ENCODE measurements around the gene S100A6.
A peak's percentile ranks its signal among the peaks of the same experiment; 100 is the strongest.
"Not testable (repeated sequence)": the region's sequence is repeated elsewhere in the genome, so short reads cannot be mapped to it uniquely, and the experiment has no call there.

The S100A6 gene

DNA sequence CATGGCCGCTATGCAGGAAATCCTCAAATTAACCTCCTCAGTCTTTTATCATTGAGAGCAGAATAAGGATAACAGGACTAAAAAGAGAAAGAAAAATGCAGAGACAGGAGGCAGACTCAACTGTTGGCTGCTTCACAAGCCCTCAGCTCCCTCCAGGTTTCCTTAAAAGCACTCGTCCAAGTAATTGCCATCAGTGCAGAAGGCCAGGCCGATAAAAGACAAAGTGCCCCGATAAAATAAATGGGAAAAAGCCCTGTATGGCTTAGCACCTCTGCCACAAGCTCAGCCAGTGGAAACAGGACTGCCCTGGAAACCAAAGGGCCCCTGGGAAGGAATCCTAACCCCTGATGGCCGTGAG lies 8.1 kb downstream of the S100A6 start:
- H3K9ac ChIP-seq (ENCODE audit: insufficient read length, low read depth): no peak overlapping the region
- TF ChIP-seq SUZ12 (IDR thresholded peaks at IDR 0.05; ENCODE audit: extremely low read depth, insufficient read depth, insufficient read length) (no peak), ZNF274 (IDR thresholded peaks at IDR 0.05; ENCODE audit: low read depth, low read length) (no peak), YY1 (IDR thresholded peaks at IDR 0.05; ENCODE audit: insufficient read depth, insufficient read length) (no peak)
- H3K4me3 ChIP-seq (ENCODE audit: insufficient read length, low read depth): no peak overlapping the region
- DNase-seq (ENCODE audit: low read depth, low spot score): no peak
- H3K9me3 ChIP-seq (ENCODE audit: insufficient read depth, low read length): no peaks in the 10 kb centered on the region
- H3K36me3 ChIP-seq (ENCODE audit: insufficient read depth, insufficient read length, low read length): no peaks in the 10 kb centered on the region
- no peaks in the 10 kb centered on the region for H3K27me3 ChIP-seq (ENCODE audit: insufficient read depth, insufficient read length)
- peaks cover 9% of the 10 kb centered on the region for H3K4me1 ChIP-seq (ENCODE audit: insufficient read depth, insufficient read length)

DNA sequence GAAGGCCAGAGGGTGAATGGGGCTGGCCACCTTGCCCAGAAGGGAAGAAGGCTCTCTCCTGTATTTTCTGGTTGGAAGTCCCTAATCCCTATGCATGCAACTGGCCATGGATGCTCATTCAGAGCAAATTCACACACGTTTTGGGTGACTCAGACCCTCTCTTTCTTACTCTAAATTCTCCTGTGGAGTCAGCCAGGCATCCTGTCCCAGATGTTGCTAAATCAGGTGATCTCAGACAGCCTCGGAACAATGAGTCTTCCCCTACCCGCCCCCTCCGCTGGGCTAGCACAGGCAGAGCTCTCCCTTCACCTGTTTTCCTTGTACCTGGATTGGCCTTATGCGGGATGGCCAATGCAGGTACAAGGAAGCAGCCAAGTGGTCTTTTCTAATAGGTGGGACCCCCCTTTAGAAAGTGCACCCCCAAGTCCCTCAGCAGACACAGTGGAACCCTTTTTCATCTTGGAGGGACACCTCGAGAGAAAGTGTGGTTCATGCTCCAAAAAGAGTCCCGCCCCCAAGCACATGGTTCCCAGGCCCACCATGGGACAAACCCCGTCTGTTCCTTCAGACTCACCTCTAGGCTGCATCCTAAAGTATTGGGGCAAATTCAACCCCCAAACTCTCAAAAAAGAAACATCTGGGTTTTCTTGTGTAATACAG lies 8.6 kb downstream of the S100A6 start:
- H3K36me3 ChIP-seq (ENCODE audit: insufficient read depth, insufficient read length, low read length): no peaks in the 10 kb centered on the region
- H3K9me3 ChIP-seq (ENCODE audit: insufficient read depth, low read length): no peaks in the 10 kb centered on the region
- DNase-seq (ENCODE audit: low read depth, low spot score): peak; percentile 42
- peaks cover 9% of the 10 kb centered on the region for H3K4me1 ChIP-seq (ENCODE audit: insufficient read depth, insufficient read length)
- TF ChIP-seq SUZ12 (IDR thresholded peaks at IDR 0.05; ENCODE audit: extremely low read depth, insufficient read depth, insufficient read length) (no peak), ZNF274 (IDR thresholded peaks at IDR 0.05; ENCODE audit: low read depth, low read length) (no peak), YY1 (IDR thresholded peaks at IDR 0.05; ENCODE audit: insufficient read depth, insufficient read length) (no peak)
- no peaks in the 10 kb centered on the region for H3K27me3 ChIP-seq (ENCODE audit: insufficient read depth, insufficient read length)
- no peak overlapping the region for H3K4me3 ChIP-seq (ENCODE audit: insufficient read length, low read depth)
- H3K9ac ChIP-seq (ENCODE audit: insufficient read length, low read depth): no peak overlapping the region

DNA sequence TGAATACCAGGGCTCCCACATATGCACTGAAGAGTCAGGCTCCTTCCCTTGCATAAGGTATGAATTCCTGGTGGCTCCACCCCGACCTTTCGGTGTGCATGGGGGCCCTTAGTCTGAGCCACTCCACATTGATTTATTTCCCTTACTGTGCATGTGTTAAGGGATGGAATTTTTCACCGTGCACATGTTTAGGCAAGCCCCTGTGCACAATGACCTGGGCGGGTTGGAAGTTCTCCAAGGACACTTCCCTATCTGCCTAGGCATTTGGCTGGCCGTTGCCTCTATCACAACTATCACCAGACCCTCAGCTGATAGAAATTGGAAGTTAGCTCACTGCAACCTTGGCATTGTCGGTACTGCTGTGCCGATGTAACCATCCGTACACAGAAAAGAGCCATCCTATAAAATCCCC lies 9.7 kb downstream of the S100A6 start:
- no peak for DNase-seq (ENCODE audit: low read depth, low spot score)
- peaks cover 5% of the 10 kb centered on the region; the same call in 1 of the 2 replicates for H3K9me3 ChIP-seq (ENCODE audit: insufficient read depth, low read length)
- no peak overlapping the region for H3K9ac ChIP-seq (ENCODE audit: insufficient read length, low read depth)
- H3K36me3 ChIP-seq (ENCODE audit: insufficient read depth, insufficient read length, low read length): no peaks in the 10 kb centered on the region
- peaks cover 9% of the 10 kb centered on the region for H3K4me1 ChIP-seq (ENCODE audit: insufficient read depth, insufficient read length)
- no peak overlapping the region for H3K4me3 ChIP-seq (ENCODE audit: insufficient read length, low read depth)
- TF ChIP-seq YY1 (IDR thresholded peaks at IDR 0.05; ENCODE audit: insufficient read depth, insufficient read length) (no peak), ZNF274 (IDR thresholded peaks at IDR 0.05; ENCODE audit: low read depth, low read length) (no peak), SUZ12 (IDR thresholded peaks at IDR 0.05; ENCODE audit: extremely low read depth, insufficient read depth, insufficient read length) (no peak)
- H3K27me3 ChIP-seq (ENCODE audit: insufficient read depth, insufficient read length): no peaks in the 10 kb centered on the region

DNA sequence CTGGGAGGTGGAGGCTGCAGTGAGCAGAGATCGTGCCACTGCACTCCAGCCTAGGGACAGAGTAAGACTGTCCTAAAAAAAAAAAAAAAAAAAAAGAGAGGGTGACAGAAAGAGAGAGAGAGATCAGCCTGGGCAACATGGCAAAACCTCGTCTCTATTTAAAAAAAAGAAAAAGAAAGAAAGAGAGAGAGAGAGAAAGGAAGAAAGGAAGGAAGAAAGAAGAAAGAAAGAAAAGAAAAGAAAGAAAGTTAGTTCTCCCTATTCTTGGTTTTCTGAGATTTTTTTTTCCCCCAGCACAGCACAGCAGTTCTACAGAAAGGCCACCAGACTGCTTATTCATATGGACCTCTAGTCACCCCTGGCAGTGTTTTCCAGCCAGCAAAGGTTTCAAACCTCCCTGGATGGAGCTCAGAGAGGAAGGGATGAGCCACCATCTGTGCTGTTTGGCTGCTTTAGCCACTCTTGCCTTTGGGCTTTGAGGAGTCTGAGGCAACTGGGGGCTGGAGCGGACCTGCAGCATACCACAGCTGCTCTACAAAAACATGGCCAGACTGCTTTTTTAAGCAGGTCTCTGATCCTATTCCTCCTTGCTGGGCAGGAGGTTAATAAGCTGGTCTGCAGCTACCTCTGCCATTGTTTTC lies 10.6 kb downstream of the S100A6 start:
- Histone ChIP-seq H3K27me3 (ENCODE audit: insufficient read depth, insufficient read length) (no peaks in the 10 kb centered on the region), H3K9me3 (ENCODE audit: insufficient read depth, low read length) (peaks cover 10% of the 10 kb centered on the region; the same call in 1 of the 2 replicates), H3K36me3 (ENCODE audit: insufficient read depth, insufficient read length, low read length) (no peaks in the 10 kb centered on the region), H3K9ac (ENCODE audit: insufficient read length, low read depth) (no peak overlapping the region), H3K4me1 (ENCODE audit: insufficient read depth, insufficient read length) (peaks cover 9% of the 10 kb centered on the region), H3K4me3 (ENCODE audit: insufficient read length, low read depth) (no peak overlapping the region)
- no peak for DNase-seq (ENCODE audit: low read depth, low spot score)
- TF ChIP-seq SUZ12 (IDR thresholded peaks at IDR 0.05; ENCODE audit: extremely low read depth, insufficient read depth, insufficient read length) (no peak), ZNF274 (IDR thresholded peaks at IDR 0.05; ENCODE audit: low read depth, low read length) (no peak), YY1 (IDR thresholded peaks at IDR 0.05; ENCODE audit: insufficient read depth, insufficient read length) (no peak)

- Histone ChIP-seq H3K9me3 (ENCODE audit: insufficient read depth, low read length) (peaks cover 10% of the 10 kb centered on the region; the same call in 1 of the 2 replicates), H3K4me1 (ENCODE audit: insufficient read depth, insufficient read length) (peaks cover 10% of the 10 kb centered on the region)
- not testable (repeated sequence) for H3K4me3 ChIP-seq (ENCODE audit: insufficient read length, low read depth); DNase-seq (ENCODE audit: low read depth, low spot score); H3K36me3 ChIP-seq (ENCODE audit: insufficient read depth, insufficient read length, low read length); H3K9ac ChIP-seq (ENCODE audit: insufficient read length, low read depth); H3K27me3 ChIP-seq (ENCODE audit: insufficient read depth, insufficient read length)
Measured at GRCh38 chr1:153522353-153523048, 13.3 kb downstream of the S100A6 start.

DNA sequence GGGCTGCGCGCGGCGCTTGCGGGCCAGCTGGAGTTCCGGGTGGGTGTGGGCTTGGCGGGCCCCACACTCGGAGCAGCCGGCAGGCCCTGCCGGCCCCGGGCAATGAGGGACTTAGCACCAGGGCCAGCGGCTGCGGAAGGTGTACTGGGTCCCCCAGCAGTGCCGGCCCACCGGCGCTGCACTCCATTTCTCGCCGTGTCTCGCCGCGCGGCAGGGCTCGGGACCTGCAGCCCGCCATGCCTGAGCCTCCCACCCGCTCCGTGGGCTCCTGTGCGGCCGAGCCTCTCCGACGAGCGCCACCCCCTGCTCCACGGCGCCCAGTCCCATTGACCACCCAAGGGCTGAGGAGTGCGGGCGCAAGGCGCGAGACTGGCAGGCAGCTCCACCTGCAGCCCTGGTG lies 14.0 kb downstream of the S100A6 start:
- H3K36me3 ChIP-seq (ENCODE audit: insufficient read depth, insufficient read length, low read length); H3K4me3 ChIP-seq (ENCODE audit: insufficient read length, low read depth); H3K27me3 ChIP-seq (ENCODE audit: insufficient read depth, insufficient read length); DNase-seq (ENCODE audit: low read depth, low spot score); H3K4me1 ChIP-seq (ENCODE audit: insufficient read depth, insufficient read length); H3K9ac ChIP-seq (ENCODE audit: insufficient read length, low read depth): not testable (repeated sequence)
- peaks cover 10% of the 10 kb centered on the region; the same call in 1 of the 2 replicates for H3K9me3 ChIP-seq (ENCODE audit: insufficient read depth, low read length)

- no peak for DNase-seq (ENCODE audit: low read depth, low spot score)
- no peaks in the 10 kb centered on the region for H3K36me3 ChIP-seq (ENCODE audit: insufficient read depth, insufficient read length, low read length)
- peaks cover 7% of the 10 kb centered on the region for H3K27me3 ChIP-seq (ENCODE audit: insufficient read depth, insufficient read length)
- H3K4me1 ChIP-seq (ENCODE audit: insufficient read depth, insufficient read length): peaks cover 12% of the 10 kb centered on the region
- H3K9me3 ChIP-seq (ENCODE audit: insufficient read depth, low read length): peaks cover 10% of the 10 kb centered on the region; the same call in 1 of the 2 replicates
- no peak overlapping the region for H3K4me3 ChIP-seq (ENCODE audit: insufficient read length, low read depth)
- H3K9ac ChIP-seq (ENCODE audit: insufficient read length, low read depth): no peak overlapping the region
- TF ChIP-seq ZNF274 (IDR thresholded peaks at IDR 0.05; ENCODE audit: low read depth, low read length): no peak
- TF ChIP-seq SUZ12 (IDR thresholded peaks at IDR 0.05; ENCODE audit: extremely low read depth, insufficient read depth, insufficient read length): no peak
- TF ChIP-seq YY1 (IDR thresholded peaks at IDR 0.05; ENCODE audit: insufficient read depth, insufficient read length): no peak
Measured at GRCh38 chr1:153520818-153521476, 14.8 kb downstream of the S100A6 start.

DNA sequence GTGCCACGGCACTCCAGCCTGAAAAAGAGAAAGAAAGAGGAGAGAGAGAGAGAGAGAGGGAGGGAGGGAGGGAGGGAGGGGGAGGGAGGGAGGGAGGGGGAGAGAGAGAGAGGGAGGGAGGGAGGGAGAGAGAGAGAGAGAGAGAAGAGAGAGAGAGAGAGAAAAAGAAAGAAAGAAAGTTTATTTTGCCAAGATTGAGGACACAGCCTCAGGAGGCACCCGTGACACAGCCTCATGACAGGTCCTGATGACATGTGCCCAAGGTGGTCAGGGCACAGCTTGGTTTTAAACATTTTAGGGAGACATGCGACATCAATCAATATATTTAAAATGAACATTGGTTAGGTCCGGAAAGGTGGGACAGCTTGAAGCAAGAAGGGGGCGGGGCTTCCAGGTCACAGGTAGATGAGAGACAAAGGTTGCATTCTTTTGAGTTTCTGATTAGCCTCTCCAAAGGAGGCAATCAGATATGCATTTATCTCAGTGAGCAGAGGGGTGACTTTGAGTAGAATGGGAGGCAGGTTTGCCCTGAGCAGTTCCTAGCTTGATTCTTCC lies 15.6 kb downstream of the S100A6 start:
- not testable (repeated sequence) for DNase-seq (ENCODE audit: low read depth, low spot score); H3K36me3 ChIP-seq (ENCODE audit: insufficient read depth, insufficient read length, low read length); H3K27me3 ChIP-seq (ENCODE audit: insufficient read depth, insufficient read length); H3K9ac ChIP-seq (ENCODE audit: insufficient read length, low read depth); H3K4me3 ChIP-seq (ENCODE audit: insufficient read length, low read depth)
- Histone ChIP-seq H3K9me3 (ENCODE audit: insufficient read depth, low read length) (peaks cover 10% of the 10 kb centered on the region; the same call in 1 of the 2 replicates), H3K4me1 (ENCODE audit: insufficient read depth, insufficient read length) (peaks cover 13% of the 10 kb centered on the region)

All from NT2/D1 (cell line).